Measurements from ENCODE around the gene POLR1E.

DNA sequence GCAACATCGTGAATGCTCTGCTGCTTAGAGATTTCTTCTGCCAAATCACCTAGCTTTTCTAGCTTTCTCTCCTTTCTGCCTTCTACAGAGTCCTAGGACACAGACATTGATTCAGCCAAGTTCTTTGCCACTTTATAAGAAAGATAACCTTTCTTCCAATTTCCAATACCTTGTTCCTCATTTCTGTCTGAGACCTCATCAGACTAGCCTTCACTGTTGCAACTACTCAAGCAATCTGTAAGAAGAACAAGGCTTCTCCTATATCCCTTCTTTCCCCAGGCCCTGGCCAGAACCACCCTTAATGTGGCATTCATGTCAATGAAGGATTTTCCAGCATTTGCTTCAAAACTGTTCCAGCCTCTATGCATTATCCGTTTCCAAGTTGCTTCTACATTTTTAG lies 66.1 kb downstream of the POLR1E start:
- TF ChIP-seq, protein P1, sequence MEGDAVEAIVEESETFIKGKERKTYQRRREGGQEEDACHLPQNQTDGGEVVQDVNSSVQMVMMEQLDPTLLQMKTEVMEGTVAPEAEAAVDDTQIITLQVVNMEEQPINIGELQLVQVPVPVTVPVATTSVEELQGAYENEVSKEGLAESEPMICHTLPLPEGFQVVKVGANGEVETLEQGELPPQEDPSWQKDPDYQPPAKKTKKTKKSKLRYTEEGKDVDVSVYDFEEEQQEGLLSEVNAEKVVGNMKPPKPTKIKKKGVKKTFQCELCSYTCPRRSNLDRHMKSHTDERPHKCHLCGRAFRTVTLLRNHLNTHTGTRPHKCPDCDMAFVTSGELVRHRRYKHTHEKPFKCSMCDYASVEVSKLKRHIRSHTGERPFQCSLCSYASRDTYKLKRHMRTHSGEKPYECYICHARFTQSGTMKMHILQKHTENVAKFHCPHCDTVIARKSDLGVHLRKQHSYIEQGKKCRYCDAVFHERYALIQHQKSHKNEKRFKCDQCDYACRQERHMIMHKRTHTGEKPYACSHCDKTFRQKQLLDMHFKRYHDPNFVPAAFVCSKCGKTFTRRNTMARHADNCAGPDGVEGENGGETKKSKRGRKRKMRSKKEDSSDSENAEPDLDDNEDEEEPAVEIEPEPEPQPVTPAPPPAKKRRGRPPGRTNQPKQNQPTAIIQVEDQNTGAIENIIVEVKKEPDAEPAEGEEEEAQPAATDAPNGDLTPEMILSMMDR (conservative IDR thresholded peaks at IDR 0.05): no peak
- no peak for TF ChIP-seq EZH2 (IDR thresholded peaks at IDR 0.05; ENCODE audit: low read depth)
